Measurements from ENCODE around the gene BAHCC1.
A peak's percentile ranks its signal among the peaks of the same experiment; 100 is the strongest.

Gene BAHCC1

DNA sequence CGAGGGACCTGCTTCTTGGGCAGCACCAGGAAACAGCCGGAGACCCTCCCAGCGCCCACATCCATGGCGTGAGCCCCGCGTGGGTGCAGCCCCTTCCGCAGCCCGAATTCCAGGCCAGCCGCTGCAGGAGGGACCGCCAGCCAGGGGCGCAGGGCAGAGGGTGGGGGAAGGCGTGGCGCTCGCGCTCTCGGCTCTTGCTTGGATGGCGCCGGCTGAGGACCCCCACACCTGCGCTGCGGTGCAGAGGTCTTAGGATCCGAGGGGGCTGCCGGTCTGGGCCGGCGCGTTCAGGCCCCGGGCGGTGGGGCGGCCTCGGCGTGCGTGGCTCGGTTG lies 88.6 kb downstream of the BAHCC1 start:
- no peaks in the 10 kb centered on the region for H3K79me2 ChIP-seq (ENCODE audit: insufficient read depth, low read depth)
- H3K27me3 ChIP-seq (ENCODE audit: insufficient read depth, low read depth): peaks cover 72% of the 10 kb centered on the region
- no peak overlapping the region for H3K4me3 ChIP-seq (IDR thresholded peaks at IDR 0.05; ENCODE audit: insufficient read depth, low read depth, low read length)
- TF ChIP-seq, protein P1, sequence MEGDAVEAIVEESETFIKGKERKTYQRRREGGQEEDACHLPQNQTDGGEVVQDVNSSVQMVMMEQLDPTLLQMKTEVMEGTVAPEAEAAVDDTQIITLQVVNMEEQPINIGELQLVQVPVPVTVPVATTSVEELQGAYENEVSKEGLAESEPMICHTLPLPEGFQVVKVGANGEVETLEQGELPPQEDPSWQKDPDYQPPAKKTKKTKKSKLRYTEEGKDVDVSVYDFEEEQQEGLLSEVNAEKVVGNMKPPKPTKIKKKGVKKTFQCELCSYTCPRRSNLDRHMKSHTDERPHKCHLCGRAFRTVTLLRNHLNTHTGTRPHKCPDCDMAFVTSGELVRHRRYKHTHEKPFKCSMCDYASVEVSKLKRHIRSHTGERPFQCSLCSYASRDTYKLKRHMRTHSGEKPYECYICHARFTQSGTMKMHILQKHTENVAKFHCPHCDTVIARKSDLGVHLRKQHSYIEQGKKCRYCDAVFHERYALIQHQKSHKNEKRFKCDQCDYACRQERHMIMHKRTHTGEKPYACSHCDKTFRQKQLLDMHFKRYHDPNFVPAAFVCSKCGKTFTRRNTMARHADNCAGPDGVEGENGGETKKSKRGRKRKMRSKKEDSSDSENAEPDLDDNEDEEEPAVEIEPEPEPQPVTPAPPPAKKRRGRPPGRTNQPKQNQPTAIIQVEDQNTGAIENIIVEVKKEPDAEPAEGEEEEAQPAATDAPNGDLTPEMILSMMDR (conservative IDR thresholded peaks at IDR 0.05; ENCODE audit: low read depth, low read length): no peak
- H3K4me2 ChIP-seq: peak overlapping the region; percentile 6; the same call in 1 of the 2 replicates
- H3K27ac ChIP-seq: no peak overlapping the region
- no peak overlapping the region for H3K9ac ChIP-seq
- H2AFZ ChIP-seq (ENCODE audit: low read depth): no peak overlapping the region; the same call in 1 of the 2 replicates
- peaks cover 6% of the 10 kb centered on the region for H3K4me1 ChIP-seq (ENCODE audit: low read depth, poor library complexity, severe bottlenecking)
- H4K20me1 ChIP-seq (ENCODE audit: insufficient read depth): no peaks in the 10 kb centered on the region
- H3K36me3 ChIP-seq (ENCODE audit: insufficient read depth): no peaks in the 10 kb centered on the region

DNA sequence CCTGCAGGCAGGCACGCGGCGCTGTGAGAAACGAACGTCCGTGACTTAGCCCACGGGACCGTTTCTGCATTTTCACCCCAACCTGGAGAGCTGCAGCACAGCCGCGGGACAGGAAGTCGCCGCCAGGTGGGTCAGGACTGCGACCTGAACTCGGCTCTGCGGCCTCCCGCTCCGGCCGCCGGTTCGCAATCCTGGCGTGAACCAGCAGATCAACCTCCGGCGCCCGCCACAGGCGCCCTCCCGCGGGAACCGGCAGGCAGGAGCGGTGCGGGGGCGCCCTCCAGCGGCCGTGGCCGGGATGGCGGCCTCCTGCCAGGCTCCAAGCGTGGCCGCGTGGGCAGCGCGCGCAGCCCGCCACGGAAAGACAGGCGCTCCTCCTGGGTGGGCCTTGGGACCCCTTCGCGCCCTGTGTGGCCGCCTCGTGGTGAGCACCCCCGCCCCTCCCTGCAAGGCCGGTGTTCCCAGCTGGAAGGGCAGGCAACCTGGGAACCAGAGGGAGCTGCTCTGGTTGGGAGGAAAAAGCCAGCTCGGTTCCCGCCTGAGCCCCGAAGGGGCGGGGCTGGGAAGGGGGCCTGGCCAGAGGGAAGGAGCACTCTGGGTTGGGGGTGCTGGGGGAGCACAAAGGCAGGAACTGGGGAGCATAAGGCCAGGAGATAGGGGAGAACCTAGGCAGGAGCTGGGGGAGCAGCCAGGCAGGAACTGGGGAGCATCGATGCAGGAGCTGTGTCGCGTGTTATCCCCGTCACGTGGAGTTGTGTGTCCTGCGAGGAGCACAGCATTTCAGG lies 89.1 kb downstream of the BAHCC1 start:
- TF ChIP-seq, protein P1 (conservative IDR thresholded peaks at IDR 0.05; ENCODE audit: low read depth, low read length): peak; percentile 89
- Histone ChIP-seq H4K20me1 (ENCODE audit: insufficient read depth) (no peaks in the 10 kb centered on the region), H3K4me1 (ENCODE audit: low read depth, poor library complexity, severe bottlenecking) (peaks cover 6% of the 10 kb centered on the region), H3K27me3 (ENCODE audit: insufficient read depth, low read depth) (peaks cover 72% of the 10 kb centered on the region), H3K4me3 (IDR thresholded peaks at IDR 0.05; ENCODE audit: insufficient read depth, low read depth, low read length) (no peak overlapping the region), H3K27ac (no peak overlapping the region), H3K36me3 (ENCODE audit: insufficient read depth) (no peaks in the 10 kb centered on the region), H3K9ac (peak overlapping the region; percentile 42; the same call in 1 of the 2 replicates), H3K4me2 (peak overlapping the region; percentile 98), H3K79me2 (ENCODE audit: insufficient read depth, low read depth) (no peaks in the 10 kb centered on the region), H2AFZ (ENCODE audit: low read depth) (peak overlapping the region; percentile 99)

DNA sequence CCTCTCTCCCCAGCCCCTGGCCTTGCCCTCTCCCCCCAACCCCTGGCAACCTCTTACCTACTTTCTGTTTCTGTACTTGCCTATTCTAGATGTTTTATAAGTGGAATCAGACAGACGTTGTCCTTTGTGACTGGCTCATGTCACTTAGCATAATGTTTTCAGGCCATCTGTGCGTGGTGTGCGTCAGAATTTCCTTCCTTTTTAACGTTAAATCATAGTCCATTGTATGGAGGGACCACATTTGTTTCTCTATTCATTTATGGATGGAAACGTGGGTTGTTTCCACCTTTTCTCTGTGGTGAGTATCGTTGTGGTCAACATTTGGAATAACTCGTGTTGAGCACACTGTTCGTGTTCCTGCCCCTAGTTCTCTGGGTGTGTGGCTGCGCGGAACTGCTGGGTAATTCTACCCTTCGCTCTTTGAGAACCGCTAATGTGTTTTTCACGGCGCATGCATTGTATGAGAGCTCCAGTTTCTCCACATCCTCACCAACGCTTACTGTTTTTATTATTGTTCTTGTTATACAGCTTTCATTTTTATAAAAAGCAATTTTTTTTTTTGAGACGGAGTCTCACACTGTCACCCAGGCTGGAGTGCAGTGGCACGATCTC lies 91.0 kb downstream of the BAHCC1 start:
- Histone ChIP-seq H3K4me3 (IDR thresholded peaks at IDR 0.05; ENCODE audit: insufficient read depth, low read depth, low read length) (no peak overlapping the region), H3K4me2 (no peak overlapping the region), H3K4me1 (ENCODE audit: low read depth, poor library complexity, severe bottlenecking) (peaks cover 6% of the 10 kb centered on the region)

DNA sequence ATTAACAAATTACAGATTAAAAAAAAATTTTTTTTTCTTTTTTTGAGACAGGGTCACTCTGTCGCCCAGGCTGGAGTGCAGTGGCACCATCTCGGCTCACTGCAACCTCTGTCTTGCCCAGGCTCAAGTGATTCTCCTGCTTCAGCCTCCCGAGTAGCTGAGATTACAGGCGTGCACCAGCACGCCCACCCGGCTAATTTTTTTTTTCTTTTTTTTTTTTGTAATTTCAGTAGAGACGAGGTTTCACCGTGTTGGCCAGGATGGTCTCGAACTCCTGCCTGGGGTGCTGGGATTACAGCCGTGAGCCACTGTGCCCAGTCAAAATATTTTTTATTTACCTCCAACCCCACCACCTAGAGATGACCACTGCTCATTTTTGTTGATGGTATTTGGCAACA lies 91.8 kb downstream of the BAHCC1 start:
- no peaks in the 10 kb centered on the region for H4K20me1 ChIP-seq (ENCODE audit: insufficient read depth)
- H3K4me2 ChIP-seq: no peak overlapping the region
- no peaks in the 10 kb centered on the region for H3K79me2 ChIP-seq (ENCODE audit: insufficient read depth, low read depth)
- H3K27me3 ChIP-seq (ENCODE audit: insufficient read depth, low read depth): peaks cover 74% of the 10 kb centered on the region
- no peaks in the 10 kb centered on the region for H3K36me3 ChIP-seq (ENCODE audit: insufficient read depth)
- no peak overlapping the region for H3K9ac ChIP-seq
- no peak overlapping the region for H3K27ac ChIP-seq
- no peak overlapping the region for H3K4me3 ChIP-seq (IDR thresholded peaks at IDR 0.05; ENCODE audit: insufficient read depth, low read depth, low read length)
- peaks cover 6% of the 10 kb centered on the region for H3K4me1 ChIP-seq (ENCODE audit: low read depth, poor library complexity, severe bottlenecking)
- no peak overlapping the region for H2AFZ ChIP-seq (ENCODE audit: low read depth)
- TF ChIP-seq, protein P1 (conservative IDR thresholded peaks at IDR 0.05; ENCODE audit: low read depth, low read length): no peak

More for the DNA sequence above, 91.0 kb downstream of the BAHCC1 start:
- Histone ChIP-seq H3K36me3 (ENCODE audit: insufficient read depth) (no peaks in the 10 kb centered on the region), H3K27me3 (ENCODE audit: insufficient read depth, low read depth) (peaks cover 76% of the 10 kb centered on the region), H2AFZ (ENCODE audit: low read depth) (no peak overlapping the region), H3K27ac (no peak overlapping the region), H4K20me1 (ENCODE audit: insufficient read depth) (no peaks in the 10 kb centered on the region), H3K79me2 (ENCODE audit: insufficient read depth, low read depth) (no peaks in the 10 kb centered on the region), H3K9ac (no peak overlapping the region)
- TF ChIP-seq, protein P1 (conservative IDR thresholded peaks at IDR 0.05; ENCODE audit: low read depth, low read length): no peak
